Cardiac fibroblast (primary cell): ENCODE data around the gene MIEN1.

Experiments used
- DNase-seq, 2 donors: peaks; one replicate each; pipeline versions ENCODE4 v3.0.0 to v3.0.0-alpha.2; 2010; ENCODE audit warnings: low read depth in 2 of 2
- H3K4me3 ChIP-seq, 2 donors: replicated peaks in 1 of 2; 1 replicate in 1 of 2; 2 replicates in 1 of 2; pipeline ENCODE4 v1.5.1; 2011; ENCODE audit warnings: low read depth in 2 of 2, low read length in 2 of 2, mild to moderate bottlenecking in 2 of 2, moderate library complexity in 1 of 2
- TF ChIP-seq, protein P1 (sequence below): IDR thresholded peaks from one replicate; pipeline ENCODE4 v1.5.1; 2011; ENCODE audit warnings: low read depth, mild to moderate bottlenecking, low read length, inconsistent platforms

The MIEN1 gene

DNA sequence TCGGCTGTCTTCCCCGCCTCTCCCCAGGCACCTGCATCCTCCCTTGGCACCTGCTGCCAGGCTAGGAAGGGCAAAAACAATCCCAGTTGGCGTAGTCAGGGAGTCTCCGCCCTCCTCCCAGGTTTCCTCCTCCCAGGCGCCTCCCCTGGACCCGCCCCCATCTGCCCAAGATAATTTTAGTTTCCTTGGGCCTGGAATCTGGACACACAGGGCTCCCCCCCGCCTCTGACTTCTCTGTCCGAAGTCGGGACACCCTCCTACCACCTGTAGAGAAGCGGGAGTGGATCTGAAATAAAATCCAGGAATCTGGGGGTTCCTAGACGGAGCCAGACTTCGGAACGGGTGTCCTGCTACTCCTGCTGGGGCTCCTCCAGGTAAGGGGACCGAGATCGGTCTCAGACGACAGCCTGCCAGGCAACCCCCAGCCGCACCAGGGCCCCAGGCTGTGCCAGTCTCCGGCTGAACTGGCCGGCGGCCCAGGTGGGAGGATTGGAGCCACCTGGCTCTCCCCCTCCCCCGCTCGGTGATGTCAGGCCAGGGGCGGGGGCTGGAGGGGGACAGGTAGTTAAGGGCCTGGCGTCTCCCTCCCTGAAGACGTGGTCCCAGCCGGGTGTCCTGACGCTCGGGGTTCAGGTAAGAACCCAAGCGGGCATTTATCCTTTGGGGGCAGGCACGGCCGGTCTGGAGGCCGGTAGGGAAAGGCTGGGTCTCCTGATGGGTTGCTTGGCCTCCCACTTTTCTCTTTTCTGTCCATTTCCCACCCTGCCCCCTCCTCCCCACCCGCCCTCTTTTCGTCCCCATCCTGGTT is 7.6 kb upstream of the MIEN1 start, which contains the start of gene GRB7:
TSS of gene GRB7 (plus strand) at position 179 of the 808 bp plus-strand sequence. CDS start 4,364 bp downstream, outside the sequence.
- no peak within 1 kb of the TSS for H3K4me3 ChIP-seq
- TF ChIP-seq, protein P1, sequence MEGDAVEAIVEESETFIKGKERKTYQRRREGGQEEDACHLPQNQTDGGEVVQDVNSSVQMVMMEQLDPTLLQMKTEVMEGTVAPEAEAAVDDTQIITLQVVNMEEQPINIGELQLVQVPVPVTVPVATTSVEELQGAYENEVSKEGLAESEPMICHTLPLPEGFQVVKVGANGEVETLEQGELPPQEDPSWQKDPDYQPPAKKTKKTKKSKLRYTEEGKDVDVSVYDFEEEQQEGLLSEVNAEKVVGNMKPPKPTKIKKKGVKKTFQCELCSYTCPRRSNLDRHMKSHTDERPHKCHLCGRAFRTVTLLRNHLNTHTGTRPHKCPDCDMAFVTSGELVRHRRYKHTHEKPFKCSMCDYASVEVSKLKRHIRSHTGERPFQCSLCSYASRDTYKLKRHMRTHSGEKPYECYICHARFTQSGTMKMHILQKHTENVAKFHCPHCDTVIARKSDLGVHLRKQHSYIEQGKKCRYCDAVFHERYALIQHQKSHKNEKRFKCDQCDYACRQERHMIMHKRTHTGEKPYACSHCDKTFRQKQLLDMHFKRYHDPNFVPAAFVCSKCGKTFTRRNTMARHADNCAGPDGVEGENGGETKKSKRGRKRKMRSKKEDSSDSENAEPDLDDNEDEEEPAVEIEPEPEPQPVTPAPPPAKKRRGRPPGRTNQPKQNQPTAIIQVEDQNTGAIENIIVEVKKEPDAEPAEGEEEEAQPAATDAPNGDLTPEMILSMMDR, result no peak
- DNase-seq, result no peak

DNA sequence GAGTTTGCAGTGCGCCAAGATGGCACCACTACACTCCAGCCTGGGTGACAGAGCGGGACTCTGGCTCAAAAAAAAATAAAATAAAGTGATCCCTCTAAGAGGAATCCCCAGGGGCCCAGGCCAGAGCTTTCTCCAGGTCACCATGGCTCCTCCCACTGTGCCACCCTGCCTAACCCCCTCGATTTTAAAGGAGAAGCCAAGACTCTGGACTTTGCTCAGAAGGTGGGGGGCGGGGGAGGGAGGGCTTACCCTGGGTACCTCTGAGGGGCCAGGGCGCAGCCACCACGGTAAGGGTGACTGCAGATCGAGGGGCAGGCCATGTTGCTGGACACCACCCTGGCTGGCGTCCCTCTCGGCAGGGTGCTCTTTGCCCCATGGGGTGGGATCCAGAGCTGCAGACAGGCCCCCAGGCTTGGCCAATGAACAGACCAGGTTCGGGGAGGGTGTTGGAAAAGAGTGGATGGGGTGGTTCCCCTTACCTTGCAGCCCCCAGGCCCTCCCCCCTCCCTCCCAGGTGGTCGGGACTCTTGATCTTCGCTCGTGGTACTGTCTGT is 7.0 kb upstream of the MIEN1 start:
- no peak overlapping the region for H3K4me3 ChIP-seq
- TF ChIP-seq, protein P1, result no peak
- no peak for DNase-seq

DNA sequence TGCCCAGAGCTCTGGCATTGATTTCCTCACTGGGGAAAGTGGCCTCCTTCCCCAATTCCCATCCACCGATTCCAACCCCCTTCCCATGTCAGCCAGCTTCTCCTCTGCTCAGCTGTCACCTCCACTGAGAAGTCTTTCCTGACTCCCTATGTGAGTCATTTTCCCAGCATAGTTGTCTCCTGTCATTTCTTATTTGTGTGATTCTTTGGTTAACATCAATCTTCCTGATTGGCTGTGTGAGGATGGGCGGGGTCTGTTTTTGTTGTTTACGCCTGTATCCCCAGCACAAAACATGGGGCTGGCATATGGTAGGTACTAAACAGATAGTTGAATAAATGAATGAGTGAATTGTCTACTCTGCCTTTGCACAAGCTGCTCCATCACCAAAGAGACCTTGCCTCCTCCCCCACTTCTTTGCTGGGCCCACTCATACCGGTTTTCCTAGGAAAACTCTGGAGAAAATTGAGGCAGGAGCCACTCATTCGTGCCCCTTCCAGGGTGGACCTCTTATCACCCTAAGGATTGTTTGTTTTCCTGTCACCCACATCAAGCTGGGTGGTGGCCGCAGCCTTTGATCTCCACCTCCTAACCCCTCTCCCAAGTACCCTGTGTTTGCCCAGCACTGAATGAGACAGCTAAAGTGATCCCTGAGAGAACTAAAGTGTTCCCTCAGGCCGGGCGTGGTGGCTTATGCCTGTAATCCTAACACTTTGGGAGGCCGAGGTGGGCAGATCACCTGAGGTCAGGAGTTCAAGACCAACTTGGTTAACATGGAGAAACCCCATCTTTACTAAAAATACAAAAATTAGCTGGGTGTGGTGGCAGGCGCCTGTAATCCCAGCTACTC is 6.2 kb upstream of the MIEN1 start:
- H3K4me3 ChIP-seq, result no peak overlapping the region
- DNase-seq, result no peak
- TF ChIP-seq, protein P1, result no peak

DNA sequence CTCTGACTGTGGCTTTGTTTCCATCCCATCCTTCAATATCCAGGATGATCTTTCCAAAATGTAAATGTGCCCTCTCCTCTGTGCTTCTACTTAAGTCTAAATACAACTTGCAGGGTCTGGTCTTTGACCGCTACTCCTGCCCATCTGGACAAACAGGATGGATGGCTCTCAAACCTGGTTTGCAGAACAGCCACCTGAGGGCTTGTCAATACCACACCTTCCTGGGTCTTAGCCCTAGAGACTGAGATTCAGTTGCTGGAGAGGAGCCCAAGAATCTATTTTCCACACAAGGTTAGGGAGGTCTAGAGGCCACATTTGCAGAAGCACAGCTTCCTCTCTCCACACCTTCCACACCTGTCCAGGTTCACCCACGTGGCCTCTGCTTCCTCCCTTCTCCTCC is 5.5 kb upstream of the MIEN1 start:
- DNase-seq, result no peak
- TF ChIP-seq, protein P1, result no peak
- no peak overlapping the region for H3K4me3 ChIP-seq

DNA sequence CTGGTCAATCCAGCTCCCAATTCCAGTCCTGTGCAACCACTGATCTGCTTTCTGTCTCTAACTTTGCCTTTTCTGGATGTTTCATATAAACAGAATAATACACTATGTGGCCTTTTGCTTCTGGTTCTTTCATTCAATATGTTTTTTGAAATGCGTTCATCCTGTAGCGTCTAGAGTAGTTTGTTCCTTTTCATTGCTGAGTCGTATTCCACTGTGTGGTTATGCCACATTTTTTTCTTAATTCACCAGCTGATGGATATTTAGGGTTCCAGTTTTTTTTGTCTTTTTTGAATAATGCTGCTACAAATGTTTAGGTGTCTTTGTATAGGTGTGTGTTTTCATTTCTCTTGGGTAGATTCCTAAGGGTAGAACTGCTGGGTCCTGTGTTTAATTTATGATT is 2.3 kb upstream of the MIEN1 start:
- no peak overlapping the region for H3K4me3 ChIP-seq
- no peak for DNase-seq
- TF ChIP-seq, protein P1, result no peak

DNA sequence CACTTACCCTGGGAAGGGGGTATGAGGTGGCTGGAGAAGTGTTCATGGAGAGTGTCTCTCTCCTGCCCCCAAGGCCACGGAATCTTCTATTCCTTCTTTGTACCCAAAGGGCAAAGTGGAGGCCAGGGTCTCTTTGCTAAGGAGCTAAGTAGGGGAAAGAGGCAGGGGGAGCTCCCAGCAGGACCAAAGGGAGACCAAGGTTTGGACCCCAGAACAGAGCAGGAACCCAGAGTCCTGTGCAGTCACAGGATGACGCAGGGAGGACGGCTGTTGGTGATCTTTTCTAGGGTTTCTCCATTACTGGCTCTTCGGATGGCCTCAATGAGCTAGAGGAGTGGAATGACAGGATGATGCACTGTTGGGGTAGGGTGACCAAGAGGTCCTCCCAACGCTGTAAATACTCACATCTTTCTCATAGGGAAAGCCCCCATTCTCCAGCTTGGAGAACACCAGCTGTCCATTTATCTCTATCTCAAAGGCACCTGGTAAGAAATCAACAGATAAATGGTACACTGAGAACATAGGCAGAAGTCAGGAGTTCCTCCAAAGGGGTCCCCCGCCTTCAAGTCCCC is 966 bp downstream of the MIEN1 start:
- TF ChIP-seq, protein P1, result no peak

More for the DNA sequence above, 966 bp downstream of the MIEN1 start:
- DNase-seq, result no peak
- H3K4me3 ChIP-seq, result peak overlapping the region; percentile 73 to 82
